B cell (primary cell): ENCODE measurements around the gene PC.

Experiments used
- EZH2 ChIP-seq: IDR thresholded peaks from 2 replicates; pipeline ENCODE4 v1.6.1; 2012; ENCODE audit warnings: borderline replicate concordance, low read depth, mild to moderate bottlenecking, moderate library complexity, low read length; ENCODE audit not compliant: insufficient read depth, poor library complexity, severe bottlenecking
- TF ChIP-seq, protein P1 (sequence below): fragments of 200-600 bp; IDR thresholded peaks from one replicate; pipeline ENCODE4 v1.8.0; 2022; ENCODE audit warnings: antibody characterized with exemption, mild to moderate bottlenecking

DNA sequence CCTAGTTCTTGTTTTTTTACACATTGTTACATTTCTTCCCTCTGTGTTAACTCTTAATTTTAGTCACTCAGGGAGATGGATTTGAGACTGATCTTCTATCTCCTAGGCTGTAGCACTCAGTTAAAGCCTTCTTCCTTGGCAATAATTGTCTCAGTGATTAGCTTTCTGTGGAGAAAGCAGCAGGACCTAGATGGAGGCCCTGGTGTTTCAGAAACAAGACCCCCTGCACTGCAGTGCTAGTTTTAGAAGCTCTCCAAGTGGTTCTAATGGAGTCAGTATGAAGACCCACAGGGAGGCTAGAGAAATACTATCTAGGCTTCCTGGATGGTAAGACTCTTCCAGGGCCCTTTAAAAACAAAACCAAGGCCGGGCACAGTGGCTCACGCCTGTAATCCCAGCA, 4.1 kb upstream of the PC start:
- TF ChIP-seq EZH2, result no peak
- TF ChIP-seq, protein P1, sequence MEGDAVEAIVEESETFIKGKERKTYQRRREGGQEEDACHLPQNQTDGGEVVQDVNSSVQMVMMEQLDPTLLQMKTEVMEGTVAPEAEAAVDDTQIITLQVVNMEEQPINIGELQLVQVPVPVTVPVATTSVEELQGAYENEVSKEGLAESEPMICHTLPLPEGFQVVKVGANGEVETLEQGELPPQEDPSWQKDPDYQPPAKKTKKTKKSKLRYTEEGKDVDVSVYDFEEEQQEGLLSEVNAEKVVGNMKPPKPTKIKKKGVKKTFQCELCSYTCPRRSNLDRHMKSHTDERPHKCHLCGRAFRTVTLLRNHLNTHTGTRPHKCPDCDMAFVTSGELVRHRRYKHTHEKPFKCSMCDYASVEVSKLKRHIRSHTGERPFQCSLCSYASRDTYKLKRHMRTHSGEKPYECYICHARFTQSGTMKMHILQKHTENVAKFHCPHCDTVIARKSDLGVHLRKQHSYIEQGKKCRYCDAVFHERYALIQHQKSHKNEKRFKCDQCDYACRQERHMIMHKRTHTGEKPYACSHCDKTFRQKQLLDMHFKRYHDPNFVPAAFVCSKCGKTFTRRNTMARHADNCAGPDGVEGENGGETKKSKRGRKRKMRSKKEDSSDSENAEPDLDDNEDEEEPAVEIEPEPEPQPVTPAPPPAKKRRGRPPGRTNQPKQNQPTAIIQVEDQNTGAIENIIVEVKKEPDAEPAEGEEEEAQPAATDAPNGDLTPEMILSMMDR, result no peak
